ENCODE measurements around the gene RNU1-3. TPM values are rescaled to one million over a fixed set of nuclear protein-coding genes. Genes with fewer than 3 reads are reported as not detected.
"Not testable (repeated sequence)": the region's sequence is repeated elsewhere in the genome, so short reads cannot be mapped to it uniquely, and the experiment has no call there.

The RNU1-3 gene
- total RNA-seq, 1 experiment from 2014 or later, result 1,333 TPM

DNA sequence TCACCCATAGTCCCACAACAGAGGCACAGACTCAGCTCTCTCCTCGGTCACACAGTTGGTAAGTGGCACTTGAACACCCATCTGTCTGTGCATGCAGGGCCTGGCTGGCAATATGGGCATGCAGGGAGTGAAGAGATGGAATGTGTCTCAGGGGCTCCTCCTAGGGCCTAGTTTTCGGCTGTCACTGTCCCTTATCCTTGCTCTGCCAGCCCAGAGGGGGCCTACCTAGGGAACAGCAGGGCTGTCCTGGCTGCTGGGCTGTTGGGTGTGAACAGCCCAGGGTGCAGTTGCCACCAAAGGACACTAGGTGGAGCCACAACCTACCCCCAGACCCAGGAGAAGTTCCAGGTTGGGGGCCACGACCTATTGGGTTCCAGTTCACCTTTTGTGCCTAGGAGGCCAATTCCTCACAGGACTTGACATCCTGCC is 42.9 kb upstream of the RNU1-3 start:
- BruUV-seq (replicated peaks); H3K9me2 ChIP-seq (ENCODE audit: insufficient read depth); H3K36me3 ChIP-seq (ENCODE audit: low read depth); H3K4me3 ChIP-seq; H4K20me1 ChIP-seq (ENCODE audit: insufficient read depth); H3K79me2 ChIP-seq (ENCODE audit: low read depth); H3K4me1 ChIP-seq (replicated peaks; ENCODE audit: insufficient read depth); H3K4me2 ChIP-seq; H3F3A ChIP-seq (ENCODE audit: insufficient read depth, low read depth); H3K9me3 ChIP-seq (ENCODE audit: insufficient read depth, low read depth); H2AFZ ChIP-seq; H3K27me3 ChIP-seq (ENCODE audit: insufficient read depth, low read depth); intact Hi-C loops (cut with micrococcal nuclease; ENCODE audit: unreplicated experiment); CTCF ChIA-PET; H3K27ac ChIP-seq; POLR2A ChIA-PET (ENCODE audit: unreplicated experiment): not testable (repeated sequence)
- peak in 1 of 2 experiments; percentile 38 for DNase-seq
- TF ChIP-seq, protein P1, sequence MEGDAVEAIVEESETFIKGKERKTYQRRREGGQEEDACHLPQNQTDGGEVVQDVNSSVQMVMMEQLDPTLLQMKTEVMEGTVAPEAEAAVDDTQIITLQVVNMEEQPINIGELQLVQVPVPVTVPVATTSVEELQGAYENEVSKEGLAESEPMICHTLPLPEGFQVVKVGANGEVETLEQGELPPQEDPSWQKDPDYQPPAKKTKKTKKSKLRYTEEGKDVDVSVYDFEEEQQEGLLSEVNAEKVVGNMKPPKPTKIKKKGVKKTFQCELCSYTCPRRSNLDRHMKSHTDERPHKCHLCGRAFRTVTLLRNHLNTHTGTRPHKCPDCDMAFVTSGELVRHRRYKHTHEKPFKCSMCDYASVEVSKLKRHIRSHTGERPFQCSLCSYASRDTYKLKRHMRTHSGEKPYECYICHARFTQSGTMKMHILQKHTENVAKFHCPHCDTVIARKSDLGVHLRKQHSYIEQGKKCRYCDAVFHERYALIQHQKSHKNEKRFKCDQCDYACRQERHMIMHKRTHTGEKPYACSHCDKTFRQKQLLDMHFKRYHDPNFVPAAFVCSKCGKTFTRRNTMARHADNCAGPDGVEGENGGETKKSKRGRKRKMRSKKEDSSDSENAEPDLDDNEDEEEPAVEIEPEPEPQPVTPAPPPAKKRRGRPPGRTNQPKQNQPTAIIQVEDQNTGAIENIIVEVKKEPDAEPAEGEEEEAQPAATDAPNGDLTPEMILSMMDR (conservative IDR thresholded peaks at IDR 0.05), result peak; percentile 34; the same call in 1 of the 2 replicates

DNA sequence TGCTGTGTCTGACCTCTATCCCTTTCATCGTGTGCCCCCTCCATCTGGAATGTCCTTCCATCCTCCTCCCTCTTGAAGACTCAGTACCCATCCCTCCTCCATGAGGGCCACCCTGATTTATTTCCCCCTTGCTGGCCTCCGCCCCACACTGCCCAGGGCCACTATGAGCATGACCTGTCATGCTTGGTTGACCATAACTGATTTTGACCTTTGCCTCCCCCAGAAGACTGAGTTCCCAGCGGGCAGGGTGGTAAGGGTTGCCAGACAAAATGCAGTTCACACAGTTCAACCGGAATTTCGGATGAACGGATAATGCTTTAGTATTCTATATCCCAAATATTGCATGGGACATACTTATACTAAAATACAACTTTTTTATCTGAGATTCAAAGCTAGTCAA is 42.0 kb upstream of the RNU1-3 start:
- H3K36me3 ChIP-seq (ENCODE audit: low read depth); H3K27ac ChIP-seq; H3K9me3 ChIP-seq (ENCODE audit: insufficient read depth, low read depth); H3F3A ChIP-seq (ENCODE audit: insufficient read depth, low read depth); POLR2A ChIA-PET (ENCODE audit: unreplicated experiment); H4K20me1 ChIP-seq (ENCODE audit: insufficient read depth); intact Hi-C loops (cut with micrococcal nuclease; ENCODE audit: unreplicated experiment); H2AFZ ChIP-seq; H3K4me2 ChIP-seq; DNase-seq; H3K4me1 ChIP-seq (replicated peaks; ENCODE audit: insufficient read depth); H3K27me3 ChIP-seq (ENCODE audit: insufficient read depth, low read depth); H3K9me2 ChIP-seq (ENCODE audit: insufficient read depth); BruUV-seq (replicated peaks); H3K79me2 ChIP-seq (ENCODE audit: low read depth); H3K4me3 ChIP-seq: not testable (repeated sequence)
- CTCF ChIA-PET, result interaction anchor here (0.6 to 1.1 kb wide), 4 partner anchors 86 to 180 kb away, joined by 3 to 4 read pairs (median 4); no protein-coding TSS in a partner anchor

DNA sequence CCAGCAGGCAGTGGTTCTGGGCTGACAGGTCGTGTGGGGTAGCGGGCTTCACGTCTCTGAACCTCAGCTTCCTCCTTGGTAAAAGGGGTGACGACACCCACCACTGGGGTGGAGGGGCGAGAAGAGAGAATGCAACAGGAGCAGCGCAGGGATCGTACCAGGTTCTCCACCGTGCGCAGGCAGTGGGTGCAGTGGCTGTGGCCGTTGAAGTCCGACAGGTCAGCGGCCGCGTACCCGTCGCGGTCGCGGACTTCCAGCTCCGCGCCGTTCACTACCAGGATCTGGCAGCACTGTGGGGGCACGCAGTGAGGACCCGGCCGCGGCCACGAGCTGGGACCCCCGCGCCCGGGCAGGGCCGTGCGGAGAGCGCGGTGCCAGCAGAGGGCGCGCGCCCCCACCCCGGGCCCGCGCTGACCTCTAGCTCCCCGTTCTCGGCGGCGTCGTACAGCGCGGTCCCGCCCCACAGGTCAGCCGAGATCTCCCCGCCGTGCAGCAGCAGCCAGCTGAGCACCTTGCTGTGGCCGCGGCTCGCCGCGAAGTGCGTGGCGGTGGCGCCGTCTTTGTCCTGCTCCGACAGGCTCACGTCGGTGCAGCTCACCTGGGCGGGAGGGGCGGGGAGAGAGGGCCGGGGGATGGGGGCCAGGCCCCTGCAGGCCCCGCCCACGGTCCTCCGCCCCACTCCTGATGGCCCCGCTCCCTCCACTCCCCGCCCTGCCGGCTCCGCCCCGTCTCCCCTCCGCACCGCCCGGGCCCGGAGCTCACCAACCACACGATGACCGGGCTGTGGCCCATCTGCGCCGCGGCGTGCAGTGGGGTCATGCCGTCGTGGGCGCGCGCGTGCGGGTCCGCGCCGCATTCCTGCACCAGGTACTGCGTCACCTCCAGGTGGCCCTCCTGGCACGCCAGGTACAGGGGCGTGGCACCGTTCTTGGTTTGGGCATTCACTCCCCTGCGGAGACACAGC is 40.7 kb upstream of the RNU1-3 start:
- H3K9me3 ChIP-seq (ENCODE audit: insufficient read depth, low read depth); H4K20me1 ChIP-seq (ENCODE audit: insufficient read depth); BruUV-seq (replicated peaks); H3K27ac ChIP-seq; H3K4me1 ChIP-seq (replicated peaks; ENCODE audit: insufficient read depth); intact Hi-C loops (cut with micrococcal nuclease; ENCODE audit: unreplicated experiment); H3K27me3 ChIP-seq (ENCODE audit: insufficient read depth, low read depth); H3F3A ChIP-seq (ENCODE audit: insufficient read depth, low read depth); H3K36me3 ChIP-seq (ENCODE audit: low read depth); H2AFZ ChIP-seq; H3K9me2 ChIP-seq (ENCODE audit: insufficient read depth); H3K79me2 ChIP-seq (ENCODE audit: low read depth): not testable (repeated sequence)
- POLR2A ChIA-PET (ENCODE audit: unreplicated experiment), result interaction anchor here (0.6 to 0.7 kb wide), 2 partner anchors 8 to 847 kb away, joined by 9 to 15 read pairs; no protein-coding TSS in a partner anchor
- 0 out of 2 replicates have a peak overlapping the region, but pooled peaks have one; percentile 31 for H3K4me2 ChIP-seq
- H3K4me3 ChIP-seq, result peak overlapping the region; percentile 39; the same call in 1 of the 2 replicates
- CTCF ChIA-PET, result interaction anchor here (0.6 to 1.1 kb wide), 6 partner anchors 9 to 764 kb away, joined by 3 to 4 read pairs (median 4); no protein-coding TSS in a partner anchor
- peak in 1 of 2 experiments; percentile 60 for DNase-seq

DNA sequence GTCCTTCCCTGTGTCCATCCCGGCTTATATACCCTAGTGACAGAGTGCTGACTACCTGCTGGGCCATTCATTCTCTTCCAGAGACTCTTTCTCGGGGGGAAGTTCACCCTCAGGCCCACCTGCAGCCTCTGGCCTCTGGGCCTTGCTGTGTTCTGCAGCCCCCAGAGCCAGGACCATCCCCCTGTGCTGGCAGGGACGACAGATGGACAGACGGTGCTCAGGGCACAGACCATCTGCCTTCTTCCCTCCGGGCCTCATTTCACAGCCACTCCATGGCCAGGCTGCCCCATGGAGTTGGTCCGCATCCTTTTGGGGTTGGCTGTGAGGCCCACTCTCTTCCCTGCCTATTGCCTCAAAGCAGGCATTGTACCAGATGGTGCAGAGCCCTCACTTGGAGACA is 39.6 kb upstream of the RNU1-3 start:
- H3K27me3 ChIP-seq (ENCODE audit: insufficient read depth, low read depth); H3K9me2 ChIP-seq (ENCODE audit: insufficient read depth); H2AFZ ChIP-seq; BruUV-seq (replicated peaks); H3K9me3 ChIP-seq (ENCODE audit: insufficient read depth, low read depth); H3K79me2 ChIP-seq (ENCODE audit: low read depth); DNase-seq; H3K4me3 ChIP-seq; H3K27ac ChIP-seq; H4K20me1 ChIP-seq (ENCODE audit: insufficient read depth); intact Hi-C loops (cut with micrococcal nuclease; ENCODE audit: unreplicated experiment); H3K4me2 ChIP-seq; H3F3A ChIP-seq (ENCODE audit: insufficient read depth, low read depth); H3K4me1 ChIP-seq (replicated peaks; ENCODE audit: insufficient read depth); H3K36me3 ChIP-seq (ENCODE audit: low read depth); POLR2A ChIA-PET (ENCODE audit: unreplicated experiment): not testable (repeated sequence)
- CTCF ChIA-PET, result interaction anchor here (0.7 kb wide), 1 partner anchor 10 kb away, joined by 4 read pairs; no protein-coding TSS in a partner anchor

DNA sequence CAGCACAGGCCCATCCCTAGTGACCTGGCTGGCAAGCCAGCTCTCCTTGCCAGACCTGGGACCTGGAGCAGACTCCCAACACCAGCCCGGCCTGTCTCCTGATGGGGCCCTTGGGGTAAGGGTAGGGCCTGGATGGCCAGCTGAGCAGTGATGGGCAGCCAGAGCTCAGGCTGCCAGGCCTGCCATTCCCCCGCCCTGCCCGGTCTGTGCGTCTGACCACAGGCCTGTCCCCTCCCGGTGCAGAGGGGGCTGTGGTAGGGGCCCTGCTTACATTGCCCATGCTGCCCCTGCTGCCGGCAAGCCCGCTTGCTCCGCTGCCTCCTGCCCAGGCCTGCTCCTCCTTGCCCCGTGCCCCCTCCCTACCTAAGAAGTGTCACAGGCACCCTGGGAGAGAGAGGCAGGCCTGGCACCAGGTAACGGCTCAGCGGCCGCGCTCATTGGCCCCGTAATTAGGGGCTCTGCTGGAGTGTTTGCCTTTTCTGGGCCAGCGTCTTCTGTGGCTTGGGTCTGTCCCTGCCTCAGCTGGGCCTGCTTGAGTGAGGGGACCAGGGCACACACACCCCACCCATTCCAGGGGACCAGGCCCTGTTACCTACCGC is 37.9 kb upstream of the RNU1-3 start:
- H3K27me3 ChIP-seq (ENCODE audit: insufficient read depth, low read depth); H3K4me2 ChIP-seq; H3K4me1 ChIP-seq (replicated peaks; ENCODE audit: insufficient read depth); H3F3A ChIP-seq (ENCODE audit: insufficient read depth, low read depth); H3K79me2 ChIP-seq (ENCODE audit: low read depth); H3K9me2 ChIP-seq (ENCODE audit: insufficient read depth); H3K27ac ChIP-seq; H3K36me3 ChIP-seq (ENCODE audit: low read depth); H3K4me3 ChIP-seq; H4K20me1 ChIP-seq (ENCODE audit: insufficient read depth); H3K9me3 ChIP-seq (ENCODE audit: insufficient read depth, low read depth); BruUV-seq (replicated peaks); intact Hi-C loops (cut with micrococcal nuclease; ENCODE audit: unreplicated experiment); DNase-seq; H2AFZ ChIP-seq: not testable (repeated sequence)
- CTCF ChIA-PET, result interaction anchor here (0.7 kb wide), 1 partner anchor 102 kb away, joined by 4 read pairs; no protein-coding TSS in a partner anchor
- POLR2A ChIA-PET (ENCODE audit: unreplicated experiment), result interaction anchor here (0.6 to 0.7 kb wide), 2 partner anchors 92 to 519 kb away, joined by 3 to 4 read pairs; no protein-coding TSS in a partner anchor

DNA sequence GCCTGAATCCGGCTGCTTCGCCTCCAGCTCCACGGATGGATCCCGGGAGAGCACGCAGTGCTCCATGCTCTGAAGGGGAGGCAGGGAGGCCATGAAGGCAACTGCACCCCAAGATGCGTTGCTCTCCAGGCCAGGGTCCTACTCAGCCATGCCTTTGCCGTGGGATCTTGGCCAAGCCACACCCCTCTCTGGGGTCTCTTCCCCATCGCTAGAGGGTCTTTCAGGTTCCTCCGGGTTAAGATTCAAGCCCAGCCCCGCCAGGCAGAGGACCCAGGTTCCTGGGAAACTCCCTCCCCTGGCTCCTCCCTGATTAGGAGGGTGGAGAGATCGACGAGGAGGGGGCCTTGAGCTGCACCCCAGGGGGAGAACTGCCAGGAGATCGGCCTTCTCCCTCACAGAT is 37.3 kb upstream of the RNU1-3 start:
- H3K27me3 ChIP-seq (ENCODE audit: insufficient read depth, low read depth); H3K4me2 ChIP-seq; H3K9me2 ChIP-seq (ENCODE audit: insufficient read depth); H4K20me1 ChIP-seq (ENCODE audit: insufficient read depth); H3K36me3 ChIP-seq (ENCODE audit: low read depth); H3K4me1 ChIP-seq (replicated peaks; ENCODE audit: insufficient read depth); CTCF ChIA-PET; H3K27ac ChIP-seq; H2AFZ ChIP-seq; H3K9me3 ChIP-seq (ENCODE audit: insufficient read depth, low read depth); intact Hi-C loops (cut with micrococcal nuclease; ENCODE audit: unreplicated experiment); H3F3A ChIP-seq (ENCODE audit: insufficient read depth, low read depth); H3K79me2 ChIP-seq (ENCODE audit: low read depth); H3K4me3 ChIP-seq; DNase-seq; BruUV-seq (replicated peaks): not testable (repeated sequence)
- POLR2A ChIA-PET (ENCODE audit: unreplicated experiment), result interaction anchor here (0.6 to 0.7 kb wide), 2 partner anchors 92 to 518 kb away, joined by 3 to 4 read pairs; no protein-coding TSS in a partner anchor
